Measurements from ENCODE around the gene KRT20. TPM values are rescaled to one million over a fixed set of nuclear protein-coding genes. Genes with fewer than 3 reads are reported as not detected.

The KRT20 gene
- total RNA-seq, 4 donors from 2014 or later: 111 to 978 (median 820) TPM

DNA sequence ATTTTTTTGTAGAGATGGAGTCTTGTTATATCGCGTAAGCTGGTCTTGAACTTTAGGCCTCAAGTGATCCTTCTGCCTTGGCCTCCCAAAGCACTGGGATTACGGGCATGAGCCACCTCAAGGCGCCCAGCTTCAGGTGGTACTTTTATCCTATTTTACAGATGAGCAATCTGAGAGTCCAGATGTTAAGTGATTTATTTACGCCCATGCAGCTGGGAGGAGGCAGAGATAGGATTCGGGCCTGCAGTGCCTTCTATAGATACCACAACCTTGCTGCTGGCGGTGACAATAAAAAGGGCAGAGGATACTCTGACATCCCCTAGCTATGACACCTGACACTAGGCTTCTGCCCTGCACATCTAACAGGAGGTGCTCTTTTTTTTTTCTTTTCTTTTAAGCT, 13.7 kb downstream of the KRT20 start:
- H3K36me3 ChIP-seq: no peaks in the 10 kb centered on the region
- no peaks in the 10 kb centered on the region for H3K4me1 ChIP-seq
- H3K9me3 ChIP-seq: no peaks in the 10 kb centered on the region
- no peak overlapping the region for H3K4me3 ChIP-seq
- DNase-seq: no peak
- no peak for TF ChIP-seq POLR2A (IDR thresholded peaks at IDR 0.05)
- TF ChIP-seq, protein P1, sequence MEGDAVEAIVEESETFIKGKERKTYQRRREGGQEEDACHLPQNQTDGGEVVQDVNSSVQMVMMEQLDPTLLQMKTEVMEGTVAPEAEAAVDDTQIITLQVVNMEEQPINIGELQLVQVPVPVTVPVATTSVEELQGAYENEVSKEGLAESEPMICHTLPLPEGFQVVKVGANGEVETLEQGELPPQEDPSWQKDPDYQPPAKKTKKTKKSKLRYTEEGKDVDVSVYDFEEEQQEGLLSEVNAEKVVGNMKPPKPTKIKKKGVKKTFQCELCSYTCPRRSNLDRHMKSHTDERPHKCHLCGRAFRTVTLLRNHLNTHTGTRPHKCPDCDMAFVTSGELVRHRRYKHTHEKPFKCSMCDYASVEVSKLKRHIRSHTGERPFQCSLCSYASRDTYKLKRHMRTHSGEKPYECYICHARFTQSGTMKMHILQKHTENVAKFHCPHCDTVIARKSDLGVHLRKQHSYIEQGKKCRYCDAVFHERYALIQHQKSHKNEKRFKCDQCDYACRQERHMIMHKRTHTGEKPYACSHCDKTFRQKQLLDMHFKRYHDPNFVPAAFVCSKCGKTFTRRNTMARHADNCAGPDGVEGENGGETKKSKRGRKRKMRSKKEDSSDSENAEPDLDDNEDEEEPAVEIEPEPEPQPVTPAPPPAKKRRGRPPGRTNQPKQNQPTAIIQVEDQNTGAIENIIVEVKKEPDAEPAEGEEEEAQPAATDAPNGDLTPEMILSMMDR (IDR thresholded peaks at IDR 0.05): no peak
- H3K27me3 ChIP-seq: no peaks in the 10 kb centered on the region
- no peak overlapping the region for H3K27ac ChIP-seq

DNA sequence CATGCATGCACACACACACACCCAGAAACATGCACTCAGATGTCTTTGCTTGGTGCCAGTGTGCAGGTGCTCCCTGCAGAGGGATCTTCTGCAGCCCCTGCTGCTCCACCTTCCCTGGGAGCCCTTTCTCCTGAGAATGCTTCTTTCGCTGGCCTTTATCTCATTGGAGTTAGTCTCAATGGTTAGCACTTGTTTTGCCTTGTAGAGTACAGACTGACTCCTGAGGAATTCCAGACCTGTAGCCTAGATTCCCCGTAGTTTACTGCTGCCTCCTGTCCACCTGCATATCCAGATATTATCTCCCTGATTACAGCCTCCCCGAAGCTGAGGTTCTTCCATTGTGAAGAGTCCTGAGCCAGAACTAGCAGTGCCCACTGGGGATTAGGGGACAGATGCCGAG, 14.9 kb downstream of the KRT20 start:
- no peaks in the 10 kb centered on the region for H3K36me3 ChIP-seq
- no peak overlapping the region for H3K27ac ChIP-seq
- no peak for DNase-seq
- no peaks in the 10 kb centered on the region for H3K9me3 ChIP-seq
- no peaks in the 10 kb centered on the region for H3K4me1 ChIP-seq
- no peaks in the 10 kb centered on the region for H3K27me3 ChIP-seq
- TF ChIP-seq, protein P1 (IDR thresholded peaks at IDR 0.05): no peak
- TF ChIP-seq POLR2A (IDR thresholded peaks at IDR 0.05): no peak
- H3K4me3 ChIP-seq: no peak overlapping the region

DNA sequence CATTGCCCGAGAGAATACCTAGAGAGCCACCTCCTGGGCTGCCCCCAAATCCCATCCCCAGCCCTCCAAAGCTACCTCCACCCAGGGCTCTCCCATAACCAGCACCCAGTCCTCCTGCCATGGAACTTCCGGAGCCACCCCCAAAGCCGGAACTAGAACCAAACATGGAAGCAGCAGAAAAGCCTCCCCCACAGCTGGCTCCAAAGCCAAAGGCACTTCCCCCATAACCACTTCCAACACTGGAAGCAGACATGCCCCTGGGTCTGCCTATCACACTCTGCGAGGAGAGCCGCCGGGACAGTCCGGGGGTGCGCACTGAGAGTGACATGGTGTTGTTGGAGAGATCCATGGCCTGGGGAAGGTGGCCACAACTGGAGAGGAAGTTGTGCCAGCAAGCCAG, 18.2 kb downstream of the KRT20 start, which contains the start of gene KRT12:
TSS of gene KRT12 (minus strand) at position 386 of the 400 bp plus-strand sequence. CDS start at position 349, 37 bp downstream.
- no peaks in the 10 kb centered on the region for H3K27me3 ChIP-seq
- H3K4me1 ChIP-seq: no peaks in the 10 kb centered on the region
- no peak within 1 kb of the TSS for H3K27ac ChIP-seq
- no peak within 1 kb of the TSS for H3K4me3 ChIP-seq
- no peak for DNase-seq
- no peaks in the 10 kb centered on the region for H3K9me3 ChIP-seq
- peaks cover 0 to 4% (median 0%) of the 10 kb centered on the region in 3 donors for H3K36me3 ChIP-seq
- TF ChIP-seq, protein P1 (IDR thresholded peaks at IDR 0.05): no peak
- no peak for TF ChIP-seq POLR2A (IDR thresholded peaks at IDR 0.05)

DNA sequence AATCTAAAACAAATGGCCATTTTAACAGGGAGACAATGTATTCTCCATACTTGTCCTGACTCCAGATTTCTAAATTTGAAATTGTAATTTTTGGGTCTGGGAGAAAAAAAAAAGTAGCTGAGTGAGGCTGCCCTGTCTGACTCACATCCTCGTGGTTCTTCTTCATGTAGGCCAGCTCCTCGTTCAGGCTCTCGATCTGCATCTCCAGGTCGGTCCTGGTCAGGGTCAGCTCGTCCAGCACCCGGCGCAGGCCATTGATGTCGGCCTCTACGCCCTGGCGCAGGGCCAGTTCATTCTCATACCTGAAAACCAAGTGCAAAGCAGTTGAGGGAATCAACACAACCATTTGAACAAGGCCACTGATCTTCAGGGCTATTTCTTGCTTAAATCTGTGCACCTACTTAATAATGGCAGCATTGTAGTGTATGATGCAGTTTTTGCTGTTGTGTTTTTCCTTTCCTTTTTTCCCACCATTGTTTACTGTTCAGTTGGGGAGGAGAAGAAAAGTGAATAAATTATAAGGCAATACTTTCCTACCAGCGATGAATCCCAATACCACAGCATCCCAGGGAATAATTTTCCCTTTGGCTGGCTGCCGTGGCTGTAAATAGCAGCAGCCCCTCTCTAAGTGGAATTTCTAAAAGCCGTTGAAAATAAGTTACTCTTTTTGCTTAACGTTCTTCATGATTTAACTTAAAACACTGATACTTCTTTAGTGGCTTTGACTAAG, 20.2 kb downstream of the KRT20 start:
- Histone ChIP-seq H3K27ac (no peak overlapping the region), H3K4me1 (no peaks in the 10 kb centered on the region), H3K27me3 (no peaks in the 10 kb centered on the region), H3K4me3 (no peak overlapping the region), H3K9me3 (no peaks in the 10 kb centered on the region), H3K36me3 (peaks cover 0 to 4% (median 0%) of the 10 kb centered on the region in 3 donors)
- no peak for DNase-seq
- TF ChIP-seq, protein P1 (IDR thresholded peaks at IDR 0.05): no peak
- no peak for TF ChIP-seq POLR2A (IDR thresholded peaks at IDR 0.05)

DNA sequence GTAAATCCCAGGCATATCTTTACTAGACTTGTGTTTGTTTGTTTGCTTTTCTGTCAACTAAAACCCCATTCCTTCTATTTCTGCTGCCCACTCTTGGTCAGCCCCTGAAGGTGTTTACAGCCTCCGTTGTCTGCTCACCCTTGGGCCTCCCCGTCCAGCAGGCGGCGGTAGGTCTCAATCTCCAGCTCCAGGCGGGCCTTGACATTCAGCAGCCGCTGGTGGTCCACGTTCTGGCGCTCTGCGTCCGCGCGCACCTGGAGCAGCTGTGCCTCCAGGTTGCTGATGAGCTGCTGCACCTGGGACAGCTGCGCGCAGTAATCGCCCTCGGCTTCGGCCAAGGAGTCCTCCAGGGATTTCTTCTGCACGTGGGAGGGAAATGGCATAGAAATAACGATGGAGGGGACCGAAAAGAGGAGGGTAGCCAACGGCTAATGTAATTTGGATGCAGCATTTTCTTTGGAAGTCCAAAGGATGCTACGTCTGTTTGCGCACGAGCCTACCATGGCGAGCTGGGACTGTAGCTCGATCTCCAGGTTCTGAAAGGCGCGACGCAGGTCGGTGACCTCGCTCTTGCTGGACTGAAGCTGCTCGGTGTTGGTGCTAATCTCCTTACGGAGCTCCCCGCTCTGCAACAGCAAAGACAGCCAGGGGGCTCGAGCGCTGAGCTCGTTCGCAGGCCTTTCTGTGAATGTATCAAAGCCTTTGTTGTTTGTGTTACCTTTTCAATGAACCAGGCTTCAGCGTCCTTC, 21.9 kb downstream of the KRT20 start:
- no peak for DNase-seq
- peaks cover 0 to 4% (median 0%) of the 10 kb centered on the region in 3 donors for H3K36me3 ChIP-seq
- no peaks in the 10 kb centered on the region for H3K9me3 ChIP-seq
- TF ChIP-seq, protein P1 (IDR thresholded peaks at IDR 0.05): no peak
- no peak for TF ChIP-seq POLR2A (IDR thresholded peaks at IDR 0.05)
- H3K27me3 ChIP-seq: no peaks in the 10 kb centered on the region
- H3K4me1 ChIP-seq: no peaks in the 10 kb centered on the region
- H3K4me3 ChIP-seq: no peak overlapping the region
- H3K27ac ChIP-seq: no peak overlapping the region
